Jurkat, Clone E6-1 (cell line): ENCODE results near the gene NOM1.

Experiments used
- DNase-seq: peaks from one replicate; pipeline ENCODE4 v3.0.0-alpha.2; 2011; ENCODE audit warnings: low read depth, low spot score
- H3K4me3 ChIP-seq: 2 replicates; pipeline ENCODE4 v1.5.1; 2011; ENCODE audit warnings: mild to moderate bottlenecking, low read length, control low read depth, moderate library complexity

Gene NOM1

GRCh38 chr7:157001920-157002818 lies 52.7 kb downstream of the NOM1 start:
- no peak overlapping the region for H3K4me3 ChIP-seq
- DNase-seq, result no peak

- no peak for DNase-seq
- no peak overlapping the region for H3K4me3 ChIP-seq
Measured at GRCh38 chr7:157002819-157003421, 53.4 kb downstream of the NOM1 start.

- no peak for DNase-seq
- H3K4me3 ChIP-seq, result no peak overlapping the region
Measured at GRCh38 chr7:157003445-157003755, 53.9 kb downstream of the NOM1 start.

GRCh38 chr7:157003756-157004520 lies 54.4 kb downstream of the NOM1 start:
- no peak overlapping the region for H3K4me3 ChIP-seq
- DNase-seq, result no peak

- H3K4me3 ChIP-seq, result no peak overlapping the region
- no peak for DNase-seq
Measured at GRCh38 chr7:157004521-157005455, 55.3 kb downstream of the NOM1 start.

- no peak overlapping the region for H3K4me3 ChIP-seq
- no peak for DNase-seq
Measured at GRCh38 chr7:157005456-157006204, 56.1 kb downstream of the NOM1 start.

GRCh38 chr7:157006205-157006747 lies 56.8 kb downstream of the NOM1 start:
- H3K4me3 ChIP-seq, result no peak overlapping the region
- no peak for DNase-seq

GRCh38 chr7:157006829-157007469 lies 57.4 kb downstream of the NOM1 start:
- no peak overlapping the region for H3K4me3 ChIP-seq
- DNase-seq, result no peak

GRCh38 chr7:157007470-157008066 lies 58.1 kb downstream of the NOM1 start:
- no peak for DNase-seq

GRCh38 chr7:157008206-157009169 lies 59.0 kb downstream of the NOM1 start:
- no peak overlapping the region for H3K4me3 ChIP-seq
- DNase-seq, result no peak

More at GRCh38 chr7:157007470-157008066, 58.1 kb downstream of the NOM1 start:
- H3K4me3 ChIP-seq, result no peak overlapping the region

GRCh38 chr7:157009170-157009777 lies 59.8 kb downstream of the NOM1 start:
- DNase-seq, result no peak
- peak overlapping the region; percentile 47 for H3K4me3 ChIP-seq

- H3K4me3 ChIP-seq, result peak overlapping the region; percentile 66
Measured at GRCh38 chr7:157009778-157010587, 60.5 kb downstream of the NOM1 start.

GRCh38 chr7:157010588-157011332 lies 61.2 kb downstream of the NOM1 start, which contains the start of gene MNX1:
MNX1 (minus strand) TSS chr7:157010663; CDS start chr7:157010350, 313 bp downstream.
- DNase-seq, result peak; percentile 71
- H3K4me3 ChIP-seq, result peak within 1 kb of the TSS; percentile 79

More at GRCh38 chr7:157009778-157010587, 60.5 kb downstream of the NOM1 start:
- no peak for DNase-seq
